GM18511 (cell line): ENCODE results near the gene RAPGEF3.

ENCODE experiments used
- ATAC-seq: cut with Tn5 transposase; IDR thresholded peaks from one replicate; pipeline ENCODE4 v1.9.1; 2021; ENCODE audit warnings: mild to moderate bottlenecking, moderate library complexity; ENCODE audit not compliant: unreplicated experiment

Gene RAPGEF3

GRCh38 chr12:47705566-47706425, 52.9 kb downstream of the RAPGEF3 start, which contains the start of gene RPAP3:
TSS of gene RPAP3 (minus strand) at chr12:47706030. CDS start at chr12:47702840, 3,190 bp downstream.
- peak; percentile 84 for ATAC-seq

GRCh38 chr12:47705229-47705565, 53.5 kb downstream of the RAPGEF3 start:
- ATAC-seq, result no peak

GRCh38 chr12:47704719-47705118, 54.0 kb downstream of the RAPGEF3 start:
- ATAC-seq, result no peak

- no peak for ATAC-seq
These were observed 58.4 kb downstream of the RAPGEF3 start for GRCh38 chr12:47700263-47700662.

- ATAC-seq, result no peak
These were observed 60.0 kb downstream of the RAPGEF3 start for GRCh38 chr12:47698631-47699030.

GRCh38 chr12:47698055-47698454, 60.6 kb downstream of the RAPGEF3 start:
- ATAC-seq, result no peak

- ATAC-seq, result no peak
These were observed 69.5 kb downstream of the RAPGEF3 start for GRCh38 chr12:47689215-47689614.

GRCh38 chr12:47687636-47688035, 71.0 kb downstream of the RAPGEF3 start:
- no peak for ATAC-seq

- no peak for ATAC-seq
These were observed 71.9 kb downstream of the RAPGEF3 start for GRCh38 chr12:47686645-47687240.
